Right forelimb (tissue), 1 donor: ENCODE measurements around the gene HTRA3.

ENCODE experiments used
- DNase-seq: peaks from one replicate; pipeline ENCODE4 v3.0.0-alpha.2; 2018

HTRA3 gene

GRCh38 chr4:8282742-8283141 lies 13.2 kb downstream of the HTRA3 start:
- no peak for DNase-seq

- no peak for DNase-seq
These were observed 13.6 kb downstream of the HTRA3 start for GRCh38 chr4:8283161-8283560.

GRCh38 chr4:8283631-8284121 lies 14.1 kb downstream of the HTRA3 start:
- no peak for DNase-seq

- no peak for DNase-seq
These were observed 14.8 kb downstream of the HTRA3 start for GRCh38 chr4:8284391-8284790.

- no peak for DNase-seq
These were observed 15.8 kb downstream of the HTRA3 start for GRCh38 chr4:8285143-8285975.

GRCh38 chr4:8285976-8286718 lies 16.6 kb downstream of the HTRA3 start:
- DNase-seq, result peak; percentile 39

- DNase-seq, result peak; percentile 38
These were observed 17.3 kb downstream of the HTRA3 start for GRCh38 chr4:8286719-8287342.

GRCh38 chr4:8287343-8288280 lies 18.1 kb downstream of the HTRA3 start:
- DNase-seq, result peak; percentile 23

- DNase-seq, result peak; percentile 16
These were observed 19.7 kb downstream of the HTRA3 start for GRCh38 chr4:8289151-8289750.

- peak; percentile 25 for DNase-seq
These were observed 20.6 kb downstream of the HTRA3 start for GRCh38 chr4:8289956-8290700.

- no peak for DNase-seq
These were observed 21.1 kb downstream of the HTRA3 start for GRCh38 chr4:8290701-8290970.

GRCh38 chr4:8291036-8291682 lies 21.6 kb downstream of the HTRA3 start:
- peak; percentile 16 for DNase-seq

- peak; percentile 17 for DNase-seq
These were observed 22.3 kb downstream of the HTRA3 start for GRCh38 chr4:8291701-8292477.

- DNase-seq, result no peak
These were observed 23.0 kb downstream of the HTRA3 start for GRCh38 chr4:8292478-8293107.

GRCh38 chr4:8293131-8293975 lies 23.8 kb downstream of the HTRA3 start:
- DNase-seq, result peak; percentile 34

- DNase-seq, result peak; percentile 23
These were observed 24.5 kb downstream of the HTRA3 start for GRCh38 chr4:8294036-8294435.

GRCh38 chr4:8294775-8295174 lies 25.2 kb downstream of the HTRA3 start:
- DNase-seq, result peak; percentile 23

- DNase-seq, result peak; percentile 32
These were observed 25.9 kb downstream of the HTRA3 start for GRCh38 chr4:8295471-8295870.

GRCh38 chr4:8296491-8296890 lies 26.9 kb downstream of the HTRA3 start:
- DNase-seq, result no peak
